Activated CD4-positive, alpha-beta memory T cell treated with anti-CD3 and anti-CD28 coated beads, Interleukin-2, amount 10 ng/mL, durations not matched to agents 7 days and 5 days (primary cell): ENCODE results near the gene LSMEM2. TPM values are rescaled to one million over a fixed set of nuclear protein-coding genes. Genes with fewer than 3 reads are reported as not detected.
"Not testable (repeated sequence)": the region's sequence is repeated elsewhere in the genome, so short reads cannot be mapped to it uniquely, and the experiment has no call there.

Source experiments
- CTCF ChIA-PET: fragments of 350-600 bp; sonication (Branson Sonifier 250); formaldehyde crosslinking; loops from one replicate; lab custom pipeline; 2021; ENCODE audit warnings: antibody characterized with exemption, inconsistent platforms; lab: Charles Lee
- POLR2A ChIA-PET: fragments of 350-600 bp; sonication (Branson Sonifier 250); formaldehyde crosslinking; loops from one replicate; lab custom pipeline; 2021; ENCODE audit warnings: antibody characterized with exemption; lab: Charles Lee
- DNase-seq: peaks from one replicate; pipeline ENCODE4 v3.0.0-alpha.2; 2020
- H3K27ac Mint-ChIP-seq: one replicate; pipeline ENCODE4 v1.8.0; 2021; ENCODE audit warnings: mild to moderate bottlenecking, mixed read lengths
- H3K27me3 Mint-ChIP-seq: one replicate; pipeline ENCODE4 v1.8.0; 2021; ENCODE audit warnings: mixed read lengths
- H3K36me3 Mint-ChIP-seq: one replicate; pipeline ENCODE4 v1.8.0; 2021; ENCODE audit warnings: low read depth, mixed read lengths
- H3K4me1 Mint-ChIP-seq: one replicate; pipeline ENCODE4 v1.8.0; 2021; ENCODE audit warnings: mixed read lengths
- H3K4me3 Mint-ChIP-seq: one replicate; pipeline ENCODE4 v1.8.0; 2021; ENCODE audit warnings: mild to moderate bottlenecking, mixed read lengths
- H3K9me3 Mint-ChIP-seq: one replicate; pipeline ENCODE4 v1.8.0; 2021; ENCODE audit warnings: mixed read lengths
- total RNA-seq, 2 experiments: library from RNA; stranded (reverse); gene quantifications; one replicate each; pipeline ENCODE4 v1.2.3, GENCODE V29; 2021

LSMEM2 gene
- total RNA-seq, 2 experiments from 2014 or later: not detected

GRCh38 chr3:50265571-50265970 lies 13.3 kb upstream of the LSMEM2 start:
- Mint-ChIP-seq H3K27ac (no peak overlapping the region), H3K4me1 (peaks cover under 1% of the 10 kb centered on the region), H3K27me3 (peaks cover 21% of the 10 kb centered on the region), H3K4me3 (no peak overlapping the region), H3K9me3 (no peaks in the 10 kb centered on the region), H3K36me3 (no peaks in the 10 kb centered on the region)
- ChIA-PET POLR2A (interaction anchor here (1.9 kb wide), 2 partner anchors 18 to 71 kb away, joined by 4 to 6 read pairs; no protein-coding TSS in a partner anchor), CTCF (interaction anchor here (0.8 to 1.7 kb wide), 3 partner anchors 19 to 146 kb away, joined by 4 to 7 read pairs (median 4); no protein-coding TSS in a partner anchor)
- no peak for DNase-seq

DNA sequence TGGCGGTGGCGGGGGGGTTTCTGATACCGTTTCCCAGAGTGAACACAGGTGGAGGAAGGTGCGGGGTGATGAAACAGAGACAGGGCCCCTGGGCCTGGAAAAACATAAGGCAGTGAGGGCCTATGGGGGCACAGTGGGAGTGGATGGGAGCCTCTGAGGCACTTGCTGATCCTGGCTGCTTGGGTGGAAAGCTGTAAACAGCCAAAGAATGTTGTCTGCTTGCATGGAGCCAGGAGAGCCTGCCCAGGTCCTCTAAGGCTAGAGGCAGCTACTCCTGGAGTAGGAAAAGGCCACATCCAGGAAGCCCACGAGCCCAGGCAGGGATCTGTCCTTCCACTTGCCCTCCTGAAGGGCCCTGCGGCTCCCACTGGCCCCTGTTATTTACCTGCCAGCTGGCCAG lies 12.9 kb upstream of the LSMEM2 start:
- ChIA-PET POLR2A (interaction anchor here (1.9 to 2.1 kb wide), 3 partner anchors 19 to 72 kb away, joined by 4 to 9 read pairs (median 6); partner anchors contain the start of gene GNAI2), CTCF (interaction anchor here (0.8 to 1.7 kb wide), 4 partner anchors 19 to 147 kb away, joined by 3 to 7 read pairs (median 4); no protein-coding TSS in a partner anchor)
- no peak overlapping the region for H3K27ac Mint-ChIP-seq
- H3K4me1 Mint-ChIP-seq: no peaks in the 10 kb centered on the region
- H3K36me3 Mint-ChIP-seq: no peaks in the 10 kb centered on the region
- no peaks in the 10 kb centered on the region for H3K9me3 Mint-ChIP-seq
- DNase-seq: no peak
- H3K4me3 Mint-ChIP-seq: no peak overlapping the region
- peaks cover 21% of the 10 kb centered on the region for H3K27me3 Mint-ChIP-seq

DNA sequence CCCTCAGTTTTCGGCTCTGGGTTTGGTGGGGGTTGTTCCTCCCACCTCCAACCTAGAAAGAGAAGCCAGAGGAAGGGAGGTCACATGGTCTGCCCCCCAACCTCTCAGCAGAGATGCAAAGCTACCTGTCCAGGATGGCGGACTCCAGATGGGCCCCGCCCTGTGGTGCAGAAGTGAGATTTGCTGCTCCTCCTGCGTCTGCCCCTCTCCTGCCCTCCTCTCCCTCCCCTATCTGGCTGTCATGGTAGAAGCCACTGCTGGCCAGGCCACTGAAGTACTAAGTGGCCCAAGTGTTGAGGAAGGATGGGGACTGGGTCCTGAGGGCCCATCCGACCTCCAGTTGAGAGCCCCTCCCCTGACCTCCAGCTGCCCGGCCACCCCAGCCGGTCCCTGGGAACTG lies 12.1 kb upstream of the LSMEM2 start:
- DNase-seq: no peak
- ChIA-PET CTCF (interaction anchor here (0.9 to 1.7 kb wide), 5 partner anchors 11 to 72 kb away, joined by 3 to 7 read pairs (median 4); no protein-coding TSS in a partner anchor), POLR2A (interaction anchor here (1.1 to 2.1 kb wide), 3 partner anchors 20 to 30 kb away, joined by 3 to 9 read pairs (median 6); partner anchors contain the start of gene GNAI2)
- Mint-ChIP-seq H3K4me3 (no peak overlapping the region), H3K36me3 (no peaks in the 10 kb centered on the region), H3K9me3 (no peaks in the 10 kb centered on the region), H3K27me3 (peaks cover 21% of the 10 kb centered on the region), H3K4me1 (peaks cover 5% of the 10 kb centered on the region), H3K27ac (no peak overlapping the region)

DNA sequence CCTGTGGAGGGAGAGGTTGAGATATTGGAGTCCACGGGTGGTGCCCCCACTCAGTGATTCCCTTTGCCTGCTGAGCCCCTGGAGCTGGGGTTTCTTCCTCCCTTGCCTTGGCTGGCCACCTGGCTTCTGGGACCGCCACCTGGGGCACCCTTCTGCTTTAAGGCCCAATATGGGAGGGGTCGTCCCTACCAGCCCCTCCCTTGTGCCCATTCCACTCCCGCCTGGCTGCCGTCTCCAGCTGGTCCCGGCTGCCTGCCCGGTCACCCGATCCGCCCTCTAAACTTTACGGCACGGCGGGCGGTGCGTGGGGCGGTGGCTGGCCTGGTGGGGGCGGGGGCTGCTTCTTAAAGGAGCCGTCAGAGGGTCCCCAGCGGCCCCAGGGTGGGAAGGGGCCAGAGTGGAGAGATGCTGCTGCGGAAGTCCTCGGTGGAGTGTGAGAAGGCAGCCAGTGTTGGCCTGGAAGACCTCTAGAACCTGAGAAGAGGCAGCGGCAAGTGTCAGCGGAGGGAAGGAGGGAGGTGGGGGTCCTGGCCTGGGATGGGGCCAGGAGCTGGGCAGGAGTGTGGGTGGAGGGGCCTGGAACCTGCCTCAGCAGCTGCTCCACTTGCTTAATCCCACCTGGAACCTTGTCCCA lies 11.5 kb upstream of the LSMEM2 start:
- no peak for DNase-seq
- ChIA-PET CTCF (interaction anchor here (1.2 to 1.7 kb wide), 3 partner anchors 11 to 73 kb away, joined by 3 to 7 read pairs (median 4); no protein-coding TSS in a partner anchor), POLR2A (interaction anchor here (1.1 to 2.1 kb wide), 3 partner anchors 20 to 31 kb away, joined by 3 to 9 read pairs (median 6); partner anchors contain the start of gene GNAI2)
- Mint-ChIP-seq H3K9me3 (no peaks in the 10 kb centered on the region), H3K36me3 (no peaks in the 10 kb centered on the region), H3K27me3 (peaks cover 21% of the 10 kb centered on the region), H3K27ac (no peak overlapping the region), H3K4me3 (no peak overlapping the region), H3K4me1 (peaks cover 7% of the 10 kb centered on the region)

DNA sequence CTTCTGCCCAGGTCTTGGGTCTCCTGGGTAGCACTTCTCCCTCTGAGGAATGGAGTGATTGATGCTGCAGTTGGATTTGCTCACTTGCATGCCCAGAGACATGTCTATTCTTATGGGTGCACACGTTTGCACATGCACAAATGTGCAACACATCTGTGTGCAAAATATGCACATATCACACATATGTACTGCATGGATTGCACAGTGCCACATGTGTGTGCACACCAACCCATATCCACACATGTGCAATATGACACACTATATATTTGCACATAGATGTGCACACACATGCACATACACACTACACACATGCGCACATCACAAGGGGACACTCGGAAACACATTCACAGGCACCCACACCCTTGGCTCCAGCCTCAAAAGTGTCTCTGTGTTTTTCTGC lies 10.6 kb upstream of the LSMEM2 start:
- ChIA-PET POLR2A (interaction anchor here (2.1 kb wide), 1 partner anchor 32 kb away, joined by 9 read pairs; the partner anchor contains the start of gene GNAI2), CTCF (no interaction called here)
- DNase-seq: no peak
- Mint-ChIP-seq H3K36me3 (no peaks in the 10 kb centered on the region), H3K27ac (no peak overlapping the region), H3K9me3 (no peaks in the 10 kb centered on the region), H3K4me1 (peaks cover 13% of the 10 kb centered on the region), H3K27me3 (peaks cover 26% of the 10 kb centered on the region), H3K4me3 (no peak overlapping the region)

DNA sequence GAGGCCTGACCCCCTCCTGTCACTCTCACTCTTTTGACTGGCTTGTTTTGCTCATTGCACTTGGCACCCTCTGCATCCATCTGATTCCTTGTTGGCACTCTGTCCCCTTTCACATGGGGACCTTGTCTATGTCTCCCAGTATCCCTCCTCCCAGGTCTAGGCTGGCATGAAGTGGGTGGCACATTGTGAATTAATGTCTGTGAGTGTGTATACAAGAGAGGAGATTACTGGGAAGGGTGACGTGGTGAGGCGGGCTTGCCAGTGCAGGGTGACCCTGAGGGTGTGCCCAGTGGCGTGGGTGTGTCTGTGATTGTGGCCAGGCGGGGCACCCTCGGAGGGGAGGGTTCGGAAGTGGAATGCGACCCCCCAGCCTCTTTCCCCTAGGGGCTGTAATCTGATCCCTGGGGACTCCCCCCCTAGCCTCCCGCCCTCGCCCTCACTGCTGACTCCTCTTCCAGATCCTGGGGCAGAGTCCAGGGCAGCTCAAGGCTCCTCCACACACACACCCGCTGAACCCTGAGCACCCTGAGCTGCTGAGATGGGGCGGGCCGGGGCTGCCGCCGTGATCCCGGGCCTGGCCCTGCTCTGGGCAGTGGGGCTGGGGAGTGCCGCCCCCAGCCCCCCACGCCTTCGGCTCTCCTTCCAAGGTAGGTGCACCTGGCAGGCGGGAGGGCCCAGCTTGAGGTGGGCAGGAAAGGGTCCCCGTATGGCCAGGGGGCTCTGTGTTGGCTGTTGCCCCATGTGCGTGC lies 10.0 kb upstream of the LSMEM2 start, which contains the start of gene SEMA3B:
Gene SEMA3B (plus strand): TSS at position 445 of the 749 bp plus-strand sequence. CDS start 94 bp downstream, at position 539.
- no peak within 1 kb of the TSS for H3K4me3 Mint-ChIP-seq
- no peak for DNase-seq
- no peaks in the 10 kb centered on the region for H3K9me3 Mint-ChIP-seq
- ChIA-PET CTCF (interaction anchor here (0.7 to 3.9 kb wide), 4 partner anchors 9 to 55 kb away, joined by 3 to 18 read pairs (median 6); no protein-coding TSS in a partner anchor), POLR2A (no interaction called here)
- no peaks in the 10 kb centered on the region for H3K36me3 Mint-ChIP-seq
- peaks cover 30% of the 10 kb centered on the region for H3K27me3 Mint-ChIP-seq
- no peak within 1 kb of the TSS for H3K27ac Mint-ChIP-seq
- H3K4me1 Mint-ChIP-seq: peaks cover 15% of the 10 kb centered on the region

- H3K9me3 Mint-ChIP-seq: no peaks in the 10 kb centered on the region
- H3K4me1 Mint-ChIP-seq: peaks cover 20% of the 10 kb centered on the region
- DNase-seq: no peak
- ChIA-PET POLR2A (no interaction called here), CTCF (interaction anchor here (0.7 to 3.9 kb wide), 4 partner anchors 9 to 55 kb away, joined by 3 to 18 read pairs (median 6); no protein-coding TSS in a partner anchor)
- H3K27me3 Mint-ChIP-seq: peaks cover 35% of the 10 kb centered on the region
- no peak overlapping the region for H3K27ac Mint-ChIP-seq
- H3K4me3 Mint-ChIP-seq: no peak overlapping the region
- no peaks in the 10 kb centered on the region for H3K36me3 Mint-ChIP-seq
Observed at GRCh38 chr3:50269460-50269859, 9.4 kb upstream of the LSMEM2 start.

DNA sequence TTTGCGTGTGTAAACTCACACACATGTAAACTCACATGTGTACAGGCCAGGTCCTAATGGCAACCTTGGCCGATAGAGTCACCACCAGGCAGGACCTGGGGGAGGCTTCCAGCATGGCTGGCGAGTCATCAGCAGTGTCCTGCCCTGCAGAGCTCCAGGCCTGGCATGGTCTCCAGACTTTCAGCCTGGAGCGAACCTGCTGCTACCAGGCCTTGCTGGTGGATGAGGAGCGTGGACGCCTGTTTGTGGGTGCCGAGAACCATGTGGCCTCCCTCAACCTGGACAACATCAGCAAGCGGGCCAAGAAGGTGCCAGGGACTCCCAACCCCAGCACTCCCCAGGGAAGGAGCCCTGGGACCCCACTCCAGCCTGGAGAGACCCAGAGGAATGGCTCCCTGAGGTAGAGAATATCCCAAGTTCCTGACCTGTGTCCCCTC lies 8.9 kb upstream of the LSMEM2 start:
- ChIA-PET CTCF (interaction anchor here (1.4 to 3.9 kb wide), 3 partner anchors 24 to 54 kb away, joined by 5 to 18 read pairs (median 6); no protein-coding TSS in a partner anchor), POLR2A (interaction anchor here (1.4 to 1.7 kb wide), 2 partner anchors 23 to 76 kb away, joined by 4 to 8 read pairs; no protein-coding TSS in a partner anchor)
- Mint-ChIP-seq H3K27ac (no peak overlapping the region), H3K4me1 (peaks cover 23% of the 10 kb centered on the region), H3K4me3 (no peak overlapping the region), H3K27me3 (peaks cover 41% of the 10 kb centered on the region), H3K9me3 (no peaks in the 10 kb centered on the region), H3K36me3 (no peaks in the 10 kb centered on the region)
- no peak for DNase-seq

DNA sequence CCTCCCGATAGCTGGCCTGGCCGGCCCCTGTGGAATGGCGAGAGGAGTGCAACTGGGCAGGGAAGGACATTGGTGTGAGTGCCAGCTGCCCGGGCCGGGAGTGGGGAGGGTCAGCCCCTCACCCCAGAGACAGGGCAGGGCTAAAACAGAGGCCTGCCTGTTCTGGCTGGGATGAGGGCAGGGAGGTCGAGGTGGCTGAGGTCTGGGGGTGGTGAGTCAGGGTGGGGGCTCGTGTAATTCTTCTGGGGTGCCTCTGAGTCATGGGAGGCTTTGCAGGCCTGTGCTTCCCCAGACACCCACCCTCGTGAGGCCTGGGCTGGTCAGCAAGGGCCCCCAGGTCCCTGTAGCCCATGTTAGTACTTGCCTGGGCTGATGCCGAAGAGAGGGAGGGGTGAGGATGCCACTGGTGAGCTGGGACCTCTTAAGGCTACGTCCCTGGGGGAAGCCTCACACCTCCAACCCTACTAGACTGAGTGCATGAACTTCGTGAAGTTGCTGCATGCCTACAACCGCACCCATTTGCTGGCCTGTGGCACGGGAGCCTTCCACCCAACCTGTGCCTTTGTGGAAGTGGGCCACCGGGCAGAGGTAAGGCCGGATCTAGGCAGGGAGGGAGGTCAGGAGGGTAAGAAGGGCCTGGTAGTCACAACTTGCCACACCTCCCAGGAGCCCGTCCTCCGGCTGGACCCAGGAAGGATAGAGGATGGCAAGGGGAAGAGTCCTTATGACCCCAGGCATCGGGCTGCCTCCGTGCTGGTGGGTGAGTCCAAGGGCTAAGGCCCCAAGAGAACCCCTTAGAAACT lies 8.3 kb upstream of the LSMEM2 start:
- H3K9me3 Mint-ChIP-seq: no peaks in the 10 kb centered on the region
- H3K27me3 Mint-ChIP-seq: peaks cover 47% of the 10 kb centered on the region
- H3K27ac Mint-ChIP-seq: no peak overlapping the region
- ChIA-PET POLR2A (interaction anchor here (0.9 to 1.7 kb wide), 3 partner anchors 24 to 153 kb away, joined by 3 to 8 read pairs (median 4); no protein-coding TSS in a partner anchor), CTCF (interaction anchor here (1.4 to 3.9 kb wide), 3 partner anchors 24 to 54 kb away, joined by 5 to 18 read pairs (median 6); no protein-coding TSS in a partner anchor)
- H3K4me3 Mint-ChIP-seq: no peak overlapping the region
- no peak for DNase-seq
- H3K36me3 Mint-ChIP-seq: no peaks in the 10 kb centered on the region
- H3K4me1 Mint-ChIP-seq: peaks cover 28% of the 10 kb centered on the region

DNA sequence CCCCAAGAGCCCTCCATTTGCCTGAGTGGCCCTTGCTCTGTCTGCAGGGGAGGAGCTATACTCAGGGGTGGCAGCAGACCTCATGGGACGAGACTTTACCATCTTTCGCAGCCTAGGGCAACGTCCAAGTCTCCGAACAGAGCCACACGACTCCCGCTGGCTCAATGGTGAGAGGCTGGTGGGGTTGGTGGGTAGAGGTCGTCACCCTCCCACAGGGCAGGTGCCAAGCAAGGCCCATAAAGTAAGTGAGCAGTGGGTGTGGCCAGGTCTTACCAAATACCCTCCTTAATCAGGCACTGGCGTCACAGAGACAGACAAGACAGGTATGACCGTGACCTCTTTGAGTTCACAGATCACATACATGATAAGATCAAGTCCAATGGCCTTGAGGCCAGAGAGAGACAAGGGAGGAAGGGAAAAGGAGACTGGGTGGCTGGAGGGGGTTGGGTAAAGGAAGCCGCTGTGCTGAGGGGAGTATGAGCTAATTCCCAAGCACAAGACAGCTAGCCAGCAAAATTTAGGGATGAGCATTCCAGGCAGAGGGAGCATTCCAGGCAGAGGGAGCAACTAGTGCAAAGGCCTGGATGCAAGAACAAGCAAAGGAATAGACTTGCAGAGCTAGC lies 7.5 kb upstream of the LSMEM2 start:
- H3K4me3 Mint-ChIP-seq: no peak overlapping the region
- no peak for DNase-seq
- H3K27me3 Mint-ChIP-seq: peaks cover 49% of the 10 kb centered on the region
- no peak overlapping the region for H3K27ac Mint-ChIP-seq
- H3K4me1 Mint-ChIP-seq: peaks cover 33% of the 10 kb centered on the region
- no peaks in the 10 kb centered on the region for H3K36me3 Mint-ChIP-seq
- ChIA-PET CTCF (interaction anchor here (1.1 to 3.9 kb wide), 6 partner anchors 25 to 149 kb away, joined by 3 to 18 read pairs (median 7); partner anchors contain the start of gene GNAI2), POLR2A (interaction anchor here (0.6 to 1.7 kb wide), 6 partner anchors 21 to 154 kb away, joined by 3 to 8 read pairs (median 3); partner anchors contain the start of gene IFRD2)
- no peaks in the 10 kb centered on the region for H3K9me3 Mint-ChIP-seq

GRCh38 chr3:50272538-50272910 lies 6.4 kb upstream of the LSMEM2 start:
- H3K27me3 Mint-ChIP-seq: peaks cover 48% of the 10 kb centered on the region
- not testable (repeated sequence) for H3K4me3 Mint-ChIP-seq

More at GRCh38 chr3:50272538-50272910, 6.4 kb upstream of the LSMEM2 start:
- ChIA-PET CTCF (interaction anchor here (0.7 to 3.9 kb wide), 9 partner anchors 26 to 291 kb away, joined by 3 to 18 read pairs (median 6); partner anchors contain the start of gene GNAI2), POLR2A (interaction anchor here (1.2 kb wide), 1 partner anchor 20 kb away, joined by 3 read pairs; the partner anchor contains the start of gene IFRD2)
- peaks cover 33% of the 10 kb centered on the region for H3K4me1 Mint-ChIP-seq
- not testable (repeated sequence) for DNase-seq, H3K36me3 Mint-ChIP-seq, H3K27ac Mint-ChIP-seq, H3K9me3 Mint-ChIP-seq
